Heart left ventricle (tissue), 16 donors: Measurements from ENCODE around the gene CCDC85C. TPM values are rescaled to one million over a fixed set of nuclear protein-coding genes. Genes with fewer than 3 reads are reported as not detected.
A peak's percentile ranks its signal among the peaks of the same experiment; 100 is the strongest.

Source experiments
- ATAC-seq, 4 donors: fragments of 200-7000 bp; cut with Tn5 transposase; one replicate each; pipeline ENCODE4 v1.9.1; 2020 to 2022; ENCODE audit warnings: moderate library complexity in 4 of 4, mild to moderate bottlenecking in 3 of 4, moderate number of reproducible peaks in 1 of 4
- DNase-seq, 5 donors: peaks; one replicate each; pipeline ENCODE4 v3.0.0-alpha.2; 2020
- H3K27ac ChIP-seq, 12 donors: fragments of 200-600 bp; sonication (generic) in 4 of 12; one replicate each; pipeline versions ENCODE4 v1.5.0 to v1.8.0; 2016 to 2022; ENCODE audit warnings: mild to moderate bottlenecking in 2 of 12
- H3K27me3 ChIP-seq, 9 donors: fragments of 200-600 bp; sonication (generic) in 2 of 9; one replicate each; pipeline versions ENCODE4 v1.5.1 to v1.8.0; 2016 to 2022; ENCODE audit warnings: mild to moderate bottlenecking in 3 of 9
- H3K36me3 ChIP-seq, 9 donors: fragments of 200-600 bp; sonication (generic) in 2 of 9; one replicate each; pipeline versions ENCODE4 v1.5.0 to v1.8.0; 2018 to 2022; ENCODE audit warnings: mild to moderate bottlenecking in 2 of 9
- H3K4me1 ChIP-seq, 12 donors: fragments of 200-600 bp; sonication (generic) in 4 of 12; one replicate each; pipeline versions ENCODE4 v1.5.0 to v1.8.0; 2016 to 2022; ENCODE audit warnings: mild to moderate bottlenecking in 3 of 12
- H3K4me3 ChIP-seq, 12 donors: fragments of 200-600 bp; sonication (generic) in 4 of 12; one replicate each; pipeline versions ENCODE4 v1.5.0 to v1.8.0; 2017 to 2022; ENCODE audit warnings: mild to moderate bottlenecking in 9 of 12, moderate library complexity in 4 of 12
- H3K9me3 ChIP-seq, 12 donors: fragments of 200-600 bp; sonication (generic) in 4 of 12; one replicate each; pipeline versions ENCODE4 v1.5.0 to v1.8.0; 2016 to 2022; ENCODE audit warnings: mild to moderate bottlenecking in 1 of 12
- CTCF ChIP-seq, 12 donors: fragments of 200-600 bp; sonication (generic) in 4 of 12; IDR thresholded peaks; one replicate each; pipeline versions ENCODE4 v1.5.0 to v1.8.0; 2018 to 2022; ENCODE audit warnings: antibody characterized with exemption in 12 of 12, mild to moderate bottlenecking in 5 of 12
- POLR2A ChIP-seq, 2 donors: fragments of 450-650 bp; IDR thresholded peaks; one replicate each; pipeline ENCODE4 v1.6.1; 2017; ENCODE audit warnings: antibody characterized with exemption in 2 of 2, mild to moderate bottlenecking in 2 of 2, moderate library complexity in 2 of 2
- WGBS, 4 donors: extraction: QIAGEN DNeasy Blood & Tissue Kit in 2 of 4; methylation state at CpG; one replicate each; pipeline versions ENCODE4 v1.1.5 to v1.1.7; 2013 to 2018; 5-methylcytosine and 5-hydroxymethylcytosine counted together
- intact Hi-C, 10 donors: fragments of 100-400 bp; cut with DNase I; formaldehyde crosslinking; loops; one replicate each; pipeline versions ENCODE4 v1.11.1 to v1.14.2; 2022
- polyA plus RNA-seq, 2 donors: library from polyadenylated mRNA; stranded (reverse); fragments of 200-250 nt; gene quantifications; one replicate each; pipeline ENCODE4 v1.2.3, GENCODE V29; 2013
- total RNA-seq, 9 donors: library from RNA; depleted of rRNA in 2 of 9; stranded (reverse); fragments of >200 nt in 2 of 9; fragmentation: NEBNext Ultra II Directional in 3 of 9; extraction: Animal tissue kit (Norgen Biotek cat#: 25700) in 3 of 9; gene quantifications; one replicate each; pipeline versions ENCODE4 v1.1.0 to v1.2.4, GENCODE V29; 2016 to 2023
- donor health status: ischemic (EF 13 %, LVEDD 7.1; RV severe dilation, severe dysfunction).
- donor health status: healthy with polysubstance abuse.
- donor health status: DM: no; HTN: yes; CAD: no.
- donor health status: DM: no; HTN: no; CAD: no.
- donor health status: ischemic (EF 25% LVEDD 6.9; RV normal size, moderate dysfunction).
- donor health status: ischemic (EF 25% LVEDD 5.7; RV mildly dilated, moderate dysfunction).
- donor health status: healthy.
- donor health status: DM: yes; HTN: yes; CAD: no.
- donor health status: ischemic (EF 35%, LVEDD 5.7; RV mildly dilated, moderate dysfunction).
- donor health status: nonischemic (EF 11% LVEDD 7.7; RV severe dilation, severe dysfunction).
- donor health status: DM: yes; HTN: yes; CAD: no.
- donor health status: PGD.
- donor health status: ischemic (EF 29% LVEDD 5.4; RV normal size, mild dysfunction).
- donor health status: nonischemic (EF 23%, LVEDD 6.1; RV moderate dilation, normal function).

CCDC85C gene
- total and polyA plus RNA-seq, 11 donors, result 22.5 to 45.4 (median 29.7) TPM

- Histone ChIP-seq H3K4me1 (peaks cover 0 to 96% (median 78%) of the 10 kb centered on the region in 12 donors), H3K36me3 (no peaks in the 10 kb centered on the region), H3K4me3 (no peak overlapping the region), H3K9me3 (no peaks in the 10 kb centered on the region), H3K27ac (peak overlapping the region in 11 of 12 donors; percentile 64 to 91 (median 81)), H3K27me3 (no peaks in the 10 kb centered on the region)
- TF ChIP-seq CTCF (IDR thresholded peaks at IDR 0.05) (no peak), POLR2A (IDR thresholded peaks at IDR 0.05) (no peak)
- WGBS, 4 donors, result 52 to 65% (median 62%) methylated on average over 12 to 15 of the region's 15 CpGs
- DNase-seq (no peak), ATAC-seq (peak in 1 of 4 donors; percentile 2)
- intact Hi-C loops, result loop anchor here in 1 of 10 donors (5.0 kb wide), 1 partner anchor 34 kb away; no protein-coding TSS in a partner anchor
These were observed 30.4 kb downstream of the CCDC85C start for GRCh38 chr14:99573436-99574098.

- 67 to 91% (median 74%) methylated on average over 6 to 16 of the region's 16 CpGs for WGBS, 4 donors
These were observed 31.0 kb downstream of the CCDC85C start for GRCh38 chr14:99573000-99573330.

GRCh38 chr14:99572173-99572999 lies 31.6 kb downstream of the CCDC85C start:
- DNase-seq, result peak in 1 of 5 donors; percentile 65
- H3K36me3 ChIP-seq, result no peaks in the 10 kb centered on the region
- no peak overlapping the region for H3K4me3 ChIP-seq
- 50 to 59% (median 55%) methylated on average over 16 to 18 of the region's 18 CpGs for WGBS, 4 donors
- peak in 1 of 12 donors; percentile 3 for TF ChIP-seq CTCF (IDR thresholded peaks at IDR 0.05)
- TF ChIP-seq POLR2A (IDR thresholded peaks at IDR 0.05), result no peak
- H3K4me1 ChIP-seq, result peaks cover 0 to 99% (median 83%) of the 10 kb centered on the region in 12 donors
- H3K27ac ChIP-seq, result peak overlapping the region in 11 of 12 donors; percentile 9 to 91 (median 78)
- ATAC-seq, result no peak
- intact Hi-C loops, result loop anchor here in 1 of 10 donors (5.0 kb wide), 1 partner anchor 35 kb away; no protein-coding TSS in a partner anchor
- H3K27me3 ChIP-seq, result no peaks in the 10 kb centered on the region
- H3K9me3 ChIP-seq, result no peaks in the 10 kb centered on the region

More at GRCh38 chr14:99573000-99573330, 31.0 kb downstream of the CCDC85C start:
- DNase-seq (no peak), ATAC-seq (no peak)
- H3K4me1 ChIP-seq, result peaks cover 0 to 99% (median 82%) of the 10 kb centered on the region in 12 donors
- no peaks in the 10 kb centered on the region for H3K9me3 ChIP-seq
- peak overlapping the region in 11 of 12 donors; percentile 9 to 91 (median 79) for H3K27ac ChIP-seq
- no peaks in the 10 kb centered on the region for H3K27me3 ChIP-seq
- intact Hi-C loops, result loop anchor here in 1 of 10 donors (5.0 kb wide), 1 partner anchor 34 kb away; no protein-coding TSS in a partner anchor
- no peak overlapping the region for H3K4me3 ChIP-seq
- no peaks in the 10 kb centered on the region for H3K36me3 ChIP-seq
- TF ChIP-seq CTCF (IDR thresholded peaks at IDR 0.05) (no peak), POLR2A (IDR thresholded peaks at IDR 0.05) (no peak)
